MM.1S (cell line): ENCODE measurements around the gene RINL.
A peak's percentile ranks its signal among the peaks of the same experiment; 100 is the strongest.
"Not testable (repeated sequence)": the region's sequence is repeated elsewhere in the genome, so short reads cannot be mapped to it uniquely, and the experiment has no call there.

Source experiments
- DNase-seq: peaks from one replicate; pipeline ENCODE4 v3.0.0-alpha.2; 2015
- H2AFZ ChIP-seq: fragments of 300-600 bp; sonication (generic); 2 replicates; pipeline ENCODE4 v1.6.0; 2016; ENCODE audit warnings: antibody characterized with exemption, low read length
- H3F3A ChIP-seq: fragments of 300-600 bp; sonication (generic); 2 replicates; pipeline ENCODE4 v1.6.1; 2016; ENCODE audit warnings: mild to moderate bottlenecking, antibody characterized with exemption, low read length, moderate library complexity, mixed read lengths; ENCODE audit not compliant: insufficient read depth
- H3K27ac ChIP-seq: fragments of 300-600 bp; sonication (generic); 2 replicates; pipeline ENCODE4 v1.5.1; 2016; ENCODE audit warnings: mild to moderate bottlenecking, low read length
- H3K27me3 ChIP-seq: fragments of 300-600 bp; sonication (generic); replicated peaks from 2 replicates; pipeline ENCODE4 v1.6.0; 2016; ENCODE audit warnings: low read length; ENCODE audit not compliant: insufficient read depth
- H3K36me3 ChIP-seq: fragments of 300-600 bp; sonication (generic); replicated peaks from 2 replicates; pipeline ENCODE4 v1.6.1; 2016; ENCODE audit warnings: mild to moderate bottlenecking, low read length, mixed read lengths; ENCODE audit not compliant: insufficient read depth
- H3K4me1 ChIP-seq: fragments of 300-600 bp; sonication (generic); 2 replicates; pipeline ENCODE4 v1.6.1; 2016; ENCODE audit warnings: low read length, mixed read lengths
- H3K4me2 ChIP-seq: fragments of 300-600 bp; sonication (generic); 2 replicates; pipeline ENCODE4 v1.6.0; 2016; ENCODE audit warnings: low read depth, low read length
- H3K4me3 ChIP-seq: fragments of 300-600 bp; sonication (generic); 2 replicates; pipeline ENCODE4 v1.5.1; 2016; ENCODE audit warnings: low read length, mixed read lengths
- H3K79me2 ChIP-seq: fragments of 300-600 bp; sonication (generic); 2 replicates; pipeline ENCODE4 v1.6.1; 2016; ENCODE audit warnings: mixed run types, low read length, mixed read lengths
- H3K9ac ChIP-seq: fragments of 300-600 bp; sonication (generic); 2 replicates; pipeline ENCODE4 v1.6.1; 2016; ENCODE audit warnings: low read length, mixed read lengths
- H3K9me2 ChIP-seq: fragments of 300-600 bp; sonication (generic); replicated peaks from 2 replicates; pipeline ENCODE4 v1.6.1; 2016; ENCODE audit warnings: mild to moderate bottlenecking, low read length, mixed read lengths; ENCODE audit not compliant: insufficient read depth
- H3K9me3 ChIP-seq: fragments of 300-600 bp; sonication (generic); replicated peaks from 2 replicates; pipeline ENCODE4 v1.6.1; 2016; ENCODE audit warnings: mild to moderate bottlenecking, low read length, mixed read lengths; ENCODE audit not compliant: insufficient read depth
- H4K20me1 ChIP-seq: fragments of 300-600 bp; sonication (generic); 2 replicates; pipeline ENCODE4 v1.6.1; 2016; ENCODE audit warnings: mild to moderate bottlenecking, low read length, moderate library complexity, mixed read lengths; ENCODE audit not compliant: insufficient read depth
- CTCF ChIP-seq: fragments of 300-600 bp; sonication (generic); IDR thresholded peaks from 2 replicates; pipeline ENCODE4 v1.5.1; 2016; ENCODE audit warnings: antibody characterized with exemption, low read length, mixed read lengths
- EZH2 ChIP-seq: fragments of 300-600 bp; sonication (generic); optimal IDR thresholded peaks from 2 replicates; pipeline ENCODE3; 2017; ENCODE audit warnings: low read depth, mild to moderate bottlenecking, antibody characterized with exemption, low read length, mixed read lengths
- EZH2phosphoT487 ChIP-seq: fragments of 300-600 bp; sonication (generic); IDR thresholded peaks from 2 replicates; pipeline ENCODE4 v1.6.1; 2018; ENCODE audit warnings: antibody characterized with exemption, low read length

Gene RINL

GRCh38 chr19:38831142-38831605 lies 46.9 kb downstream of the RINL start:
- H4K20me1 ChIP-seq, result no peaks in the 10 kb centered on the region
- peak overlapping the region; percentile 90 for H3K4me2 ChIP-seq
- no peak for DNase-seq
- peak overlapping the region; percentile 50; the same call in 1 of the 2 replicates for H3K9ac ChIP-seq
- H3K9me2 ChIP-seq, result no peaks in the 10 kb centered on the region
- peak overlapping the region; percentile 87 for H3K4me3 ChIP-seq
- peak overlapping the region; percentile 94 for H2AFZ ChIP-seq
- no peaks in the 10 kb centered on the region for H3K4me1 ChIP-seq
- H3K79me2 ChIP-seq, result 0 out of 2 replicates have a peak, but pooled peaks cover 6% of the 10 kb centered on the region
- no peaks in the 10 kb centered on the region for H3K36me3 ChIP-seq
- H3K27ac ChIP-seq, result no peak overlapping the region
- TF ChIP-seq EZH2, result no peak
- TF ChIP-seq CTCF, result no peak
- TF ChIP-seq EZH2phosphoT487, result no peak
- no peaks in the 10 kb centered on the region for H3K27me3 ChIP-seq
- H3F3A ChIP-seq, result peaks cover 6% of the 10 kb centered on the region
- H3K9me3 ChIP-seq, result no peaks in the 10 kb centered on the region

- Histone ChIP-seq H3K9ac (no peak overlapping the region), H2AFZ (no peak overlapping the region)
- DNase-seq, result no peak
Observed at GRCh38 chr19:38830039-38830733, 47.9 kb downstream of the RINL start.

GRCh38 chr19:38829203-38829602 lies 48.9 kb downstream of the RINL start:
- not testable (repeated sequence) for H3K9me3 ChIP-seq, H3K4me3 ChIP-seq, DNase-seq, H3K4me1 ChIP-seq, H3F3A ChIP-seq, H2AFZ ChIP-seq, H3K27me3 ChIP-seq, H3K79me2 ChIP-seq, H3K9ac ChIP-seq, H3K36me3 ChIP-seq, H3K27ac ChIP-seq, H3K4me2 ChIP-seq, H3K9me2 ChIP-seq, H4K20me1 ChIP-seq

More at GRCh38 chr19:38830039-38830733, 47.9 kb downstream of the RINL start:
- Histone ChIP-seq H3K79me2 (0 out of 2 replicates have a peak, but pooled peaks cover 6% of the 10 kb centered on the region), H3K4me3 (no peak overlapping the region), H3K27me3 (no peaks in the 10 kb centered on the region), H3K9me2 (no peaks in the 10 kb centered on the region), H3K27ac (no peak overlapping the region), H4K20me1 (no peaks in the 10 kb centered on the region), H3K9me3 (no peaks in the 10 kb centered on the region), H3K36me3 (no peaks in the 10 kb centered on the region), H3F3A (peaks cover 4% of the 10 kb centered on the region), H3K4me2 (no peak overlapping the region), H3K4me1 (no peaks in the 10 kb centered on the region)
- TF ChIP-seq EZH2, result no peak
- no peak for TF ChIP-seq CTCF
- TF ChIP-seq EZH2phosphoT487, result no peak
